GM18858 (cell line): Measurements from ENCODE around the gene STK25.
"Not testable (repeated sequence)": the region's sequence is repeated elsewhere in the genome, so short reads cannot be mapped to it uniquely, and the experiment has no call there.

ENCODE experiments used
- ATAC-seq: cut with Tn5 transposase; IDR thresholded peaks from one replicate; pipeline ENCODE4 v1.9.1; 2021; ENCODE audit not compliant: unreplicated experiment

The STK25 gene

DNA sequence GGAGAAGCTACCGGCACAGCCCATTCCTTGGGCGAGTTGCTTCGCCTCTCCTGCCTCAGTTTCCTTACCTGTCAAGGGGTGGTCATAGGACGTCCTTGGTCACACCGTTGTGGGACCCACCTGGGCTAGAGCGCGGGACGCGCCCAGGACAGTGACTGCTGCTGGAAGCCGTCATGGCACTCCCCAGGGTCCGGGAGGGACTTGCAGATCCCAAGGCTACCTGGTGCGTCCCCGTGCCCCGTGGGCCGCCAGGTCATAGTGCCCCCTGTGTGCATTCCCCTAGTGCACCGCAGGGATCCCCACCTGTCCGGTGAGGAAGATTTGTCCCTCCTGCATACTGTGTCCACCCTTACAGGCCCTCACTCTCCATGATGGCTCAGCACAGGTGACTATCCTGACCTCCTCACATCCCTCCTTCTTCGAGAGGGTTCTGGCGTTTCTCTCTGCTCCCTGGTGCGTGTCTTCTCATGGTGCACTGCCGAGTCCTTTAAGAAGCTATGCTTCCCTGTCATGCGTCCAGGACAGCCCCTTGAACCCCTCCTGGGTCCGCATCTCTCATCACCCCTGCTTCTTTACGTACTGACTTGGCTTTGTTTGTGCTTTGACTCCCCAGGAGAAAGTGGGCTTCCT lies 886 bp upstream of the STK25 start:
- no peak for ATAC-seq

DNA sequence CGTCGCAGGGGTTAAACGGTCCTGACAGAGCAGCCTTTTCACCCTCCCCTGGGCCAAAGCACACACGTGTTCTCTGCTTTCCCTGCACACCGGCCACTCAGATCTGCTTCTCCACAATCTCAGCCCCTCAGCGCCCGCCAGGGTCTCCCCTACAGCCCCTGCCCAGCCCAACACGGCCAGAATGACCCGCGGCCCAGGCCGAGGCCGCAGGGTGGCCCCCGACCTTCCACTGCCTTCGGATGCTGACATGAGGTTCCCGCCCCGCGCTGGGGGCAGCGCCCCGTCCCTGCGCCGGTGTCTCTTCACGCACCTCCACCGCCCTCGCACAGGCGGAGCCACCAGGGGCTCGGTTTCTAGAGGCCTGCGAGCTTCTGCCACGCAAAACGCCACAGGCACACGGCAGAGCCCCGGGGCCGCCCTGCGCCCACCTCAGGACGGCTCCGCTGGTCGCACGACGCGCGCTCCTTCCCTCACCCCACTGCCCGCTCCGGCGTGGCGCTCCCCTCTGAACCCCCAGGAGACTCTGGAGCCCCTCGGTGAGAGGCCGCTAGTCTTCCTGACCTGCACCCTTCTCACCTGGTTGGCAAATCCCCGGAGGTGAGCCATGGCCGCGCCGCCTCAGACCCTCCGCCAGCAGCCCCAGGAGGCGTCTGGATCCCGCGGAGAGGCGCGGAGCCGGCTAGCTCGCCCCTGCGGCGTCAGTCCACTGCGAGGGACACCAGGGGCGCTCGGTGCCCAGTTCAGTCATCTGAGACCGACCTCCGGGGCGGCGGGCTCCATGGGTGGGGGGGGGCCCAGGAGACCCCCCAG lies 749 bp downstream of the STK25 start:
- no peak for ATAC-seq

DNA sequence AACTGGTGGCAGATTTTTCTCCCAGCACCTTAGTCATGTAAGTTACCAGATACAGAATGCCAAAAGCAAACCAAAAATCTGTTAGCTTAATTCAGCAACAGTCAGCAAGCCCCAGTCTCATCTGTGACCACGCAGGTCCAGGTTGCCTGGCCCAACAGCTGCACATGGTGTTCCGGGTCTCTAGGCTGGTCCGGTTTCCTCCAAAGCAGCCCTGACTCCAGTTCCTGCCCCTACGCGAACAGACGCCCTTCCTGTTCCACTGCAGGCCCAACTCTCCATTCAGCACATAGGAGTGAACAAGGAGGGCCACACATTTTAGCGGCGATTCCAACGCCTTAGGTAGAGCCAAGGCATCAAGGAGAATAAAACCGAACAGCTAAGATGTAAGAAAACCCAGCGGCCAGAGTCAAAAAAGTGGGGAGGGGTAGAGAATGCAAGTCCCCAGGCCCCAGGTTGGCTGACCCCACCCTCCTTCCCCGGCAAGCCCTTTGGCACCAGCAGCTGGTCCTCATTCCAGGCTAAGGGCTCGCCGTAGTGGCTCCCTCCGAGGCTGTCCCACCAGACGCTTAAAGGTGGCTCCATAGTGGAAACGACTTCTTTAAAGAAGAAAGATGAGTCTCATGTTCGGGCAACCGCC lies 1.5 kb downstream of the STK25 start:
- no peak for ATAC-seq

DNA sequence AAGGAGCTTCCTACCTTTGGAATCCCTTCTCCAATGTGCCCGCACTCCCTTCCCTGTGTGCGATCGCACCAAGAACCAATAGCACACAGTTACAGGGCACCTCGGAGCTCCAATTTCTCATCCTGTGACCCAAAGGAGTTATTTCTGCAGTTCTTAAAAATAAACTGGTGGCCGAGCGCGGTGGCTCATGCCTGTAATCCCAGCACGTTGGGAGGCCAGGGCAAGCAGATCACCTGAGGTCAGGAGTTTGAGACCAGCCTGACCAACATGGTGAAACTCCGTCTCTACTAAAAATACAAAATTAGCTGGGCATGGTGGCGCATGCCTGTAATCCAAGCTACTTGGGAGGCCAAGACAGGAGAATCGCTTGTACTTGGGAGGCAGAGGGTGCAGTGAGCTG lies 2.1 kb downstream of the STK25 start:
- ATAC-seq: not testable (repeated sequence)

DNA sequence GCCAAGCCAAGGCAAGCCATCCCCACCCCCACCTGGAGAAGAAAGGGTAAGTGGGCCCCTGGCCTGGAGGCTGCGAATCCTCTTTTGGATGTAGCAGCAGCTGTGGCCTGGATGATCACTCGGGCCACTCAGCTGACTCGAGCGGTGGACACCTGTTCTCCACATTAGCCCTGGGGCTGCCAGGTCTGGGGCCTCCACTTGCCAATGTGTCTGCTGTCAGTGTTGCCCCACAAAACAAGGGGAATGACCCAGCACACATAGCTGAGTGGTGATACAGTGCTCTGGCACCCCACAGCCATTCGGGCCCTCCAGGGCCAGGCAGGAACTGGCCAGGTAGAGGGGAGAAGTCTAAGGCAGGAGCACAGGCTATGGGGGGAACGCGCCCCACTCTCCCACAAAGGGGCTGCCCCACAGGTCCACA lies 2.6 kb downstream of the STK25 start:
- no peak for ATAC-seq

DNA sequence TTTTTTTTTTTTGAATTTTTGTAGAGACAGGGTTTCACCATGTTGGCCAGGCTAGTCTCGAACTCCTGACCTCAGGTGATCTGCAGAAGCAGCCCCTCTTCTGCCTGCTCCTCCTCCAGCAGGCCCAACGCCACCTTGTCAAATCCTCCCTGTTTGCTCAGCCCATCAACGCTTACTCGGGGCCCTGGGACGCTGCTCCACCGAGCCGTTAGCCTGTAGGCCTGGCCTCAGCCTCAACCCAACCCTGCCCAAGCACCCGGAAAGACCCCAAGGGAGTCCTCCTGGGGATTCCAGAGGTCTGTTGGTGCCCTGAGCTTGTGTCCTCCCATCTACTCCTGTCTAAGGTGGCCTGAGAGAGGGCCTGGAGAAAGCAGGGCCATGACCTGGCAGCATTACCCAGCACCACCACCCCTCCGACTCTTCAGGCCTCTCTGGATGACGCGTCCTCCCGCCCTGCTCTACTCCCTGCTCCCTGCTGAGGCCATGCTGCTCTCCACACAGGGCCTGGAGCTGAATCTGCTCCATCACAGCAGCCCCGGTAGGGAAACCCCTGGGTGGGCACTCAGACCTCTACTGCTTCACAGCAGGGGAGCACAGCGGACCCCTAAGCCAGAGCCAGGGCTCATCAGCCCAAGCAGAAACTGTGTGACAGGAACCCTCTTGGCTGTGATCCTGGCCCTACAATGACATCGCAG lies 3.2 kb downstream of the STK25 start:
- no peak for ATAC-seq

DNA sequence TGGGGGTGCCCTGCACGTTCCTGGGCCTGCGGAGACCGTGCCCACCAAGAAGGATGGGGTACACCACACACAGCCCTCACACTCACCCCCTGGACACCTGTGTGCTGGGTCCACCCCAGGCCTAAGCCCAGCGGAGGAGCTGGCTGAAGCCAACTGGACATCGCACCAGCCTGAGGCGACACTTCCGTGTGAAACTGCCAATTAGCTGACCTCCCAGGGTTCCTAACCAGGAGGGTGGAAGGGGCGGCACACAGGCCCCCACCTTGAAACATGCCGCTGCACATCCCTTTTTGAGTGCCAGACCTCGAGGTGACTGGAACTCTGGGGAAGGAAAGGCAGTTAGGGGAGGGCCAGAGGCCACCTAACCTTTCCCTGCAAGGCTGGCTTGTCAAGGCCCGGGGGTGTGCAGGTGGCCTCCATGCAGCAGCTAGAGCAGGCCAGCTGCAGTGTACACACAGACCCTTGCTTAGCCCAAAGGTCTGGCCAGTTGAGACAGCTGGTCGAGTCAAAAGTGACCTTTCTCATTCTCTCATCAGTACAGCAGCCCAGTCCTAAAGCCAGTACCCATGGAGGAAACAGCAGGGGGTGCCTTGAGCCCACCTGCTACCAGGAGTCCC lies 4.5 kb downstream of the STK25 start:
- ATAC-seq: no peak

DNA sequence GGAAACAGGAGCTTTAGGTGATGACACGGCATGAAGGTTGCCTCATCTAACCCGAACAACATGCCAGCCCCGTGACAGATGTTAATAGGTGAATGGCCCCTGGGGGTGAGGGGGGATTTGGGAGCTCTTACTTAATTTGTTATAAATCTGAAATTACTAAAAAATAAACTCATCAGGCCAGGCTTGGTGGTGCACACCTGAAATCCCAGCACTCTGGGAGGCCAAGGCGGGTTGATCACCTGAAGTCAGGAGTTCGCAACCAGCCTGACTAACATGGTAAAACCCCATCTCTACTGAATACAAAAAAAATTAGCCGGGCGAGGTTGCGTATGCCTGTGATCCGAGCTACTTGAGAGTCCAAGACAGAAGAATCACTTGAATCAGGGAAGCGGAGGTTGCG lies 6.1 kb downstream of the STK25 start:
- ATAC-seq: no peak

DNA sequence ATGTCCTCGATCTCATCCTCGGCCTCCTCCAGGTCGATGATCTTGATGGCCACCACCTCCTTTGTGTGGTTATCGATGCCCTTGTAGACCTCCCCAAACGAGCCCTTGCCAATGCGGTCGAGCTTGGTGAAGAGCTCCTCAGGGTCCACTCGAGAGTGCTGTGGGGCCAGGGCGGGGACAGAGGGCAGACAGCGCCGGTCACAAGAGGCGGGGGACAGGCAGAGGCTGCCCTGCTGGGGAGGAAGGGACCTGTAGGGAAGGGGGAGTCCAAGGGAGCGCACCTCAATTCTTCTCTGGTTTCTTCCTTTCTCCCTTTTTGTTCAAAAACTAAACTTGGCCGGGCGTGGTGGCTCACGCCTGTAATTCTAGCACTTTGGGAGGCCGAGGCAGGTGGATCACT lies 6.8 kb downstream of the STK25 start:
- ATAC-seq: no peak

DNA sequence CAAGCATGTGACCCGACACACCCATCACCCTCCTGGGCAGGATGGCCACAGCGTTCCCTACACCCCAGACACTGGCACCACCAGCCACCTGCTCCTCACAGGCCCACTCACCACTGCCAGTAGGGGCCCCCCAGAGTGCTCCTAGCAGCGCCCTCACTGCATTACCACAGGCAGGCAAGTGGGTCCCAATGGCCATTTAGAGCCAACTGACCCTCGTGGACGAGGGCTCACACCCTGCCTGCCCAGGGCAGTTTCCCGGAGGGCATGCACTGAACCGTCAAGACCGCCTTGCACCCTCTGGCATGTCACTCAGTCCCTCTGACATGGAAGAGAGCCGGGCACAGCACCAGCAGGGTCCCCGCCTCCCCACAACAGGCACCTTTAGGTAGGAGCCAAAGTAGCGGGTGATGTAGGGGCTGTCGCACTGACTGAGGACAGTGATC lies 7.3 kb downstream of the STK25 start:
- ATAC-seq: no peak

DNA sequence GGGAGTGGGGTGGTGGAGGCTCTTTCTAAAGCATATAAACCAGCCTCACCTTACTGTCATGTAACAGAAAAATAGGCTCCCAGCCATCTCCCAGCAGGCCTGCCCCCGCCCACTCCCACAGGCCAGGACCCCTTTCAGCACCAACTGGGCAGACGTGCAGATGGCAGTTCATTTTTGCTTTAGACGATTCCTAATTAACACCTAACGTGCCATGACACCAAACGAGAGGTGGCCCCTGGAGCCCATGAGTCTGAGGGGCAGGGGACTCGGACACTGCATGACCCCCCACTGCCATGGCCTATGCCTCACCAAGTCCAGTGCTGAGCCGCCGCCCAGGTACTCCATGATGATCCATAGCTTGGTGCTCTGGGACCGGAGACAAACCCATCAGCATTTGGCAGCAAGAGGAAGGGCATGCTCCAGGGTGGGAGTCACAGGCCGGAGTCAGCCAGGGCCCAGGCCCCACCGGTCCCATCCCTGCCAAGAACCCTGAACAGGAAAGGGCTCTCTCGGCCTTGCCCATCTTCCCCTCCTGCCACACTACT lies 7.9 kb downstream of the STK25 start:
- no peak for ATAC-seq

DNA sequence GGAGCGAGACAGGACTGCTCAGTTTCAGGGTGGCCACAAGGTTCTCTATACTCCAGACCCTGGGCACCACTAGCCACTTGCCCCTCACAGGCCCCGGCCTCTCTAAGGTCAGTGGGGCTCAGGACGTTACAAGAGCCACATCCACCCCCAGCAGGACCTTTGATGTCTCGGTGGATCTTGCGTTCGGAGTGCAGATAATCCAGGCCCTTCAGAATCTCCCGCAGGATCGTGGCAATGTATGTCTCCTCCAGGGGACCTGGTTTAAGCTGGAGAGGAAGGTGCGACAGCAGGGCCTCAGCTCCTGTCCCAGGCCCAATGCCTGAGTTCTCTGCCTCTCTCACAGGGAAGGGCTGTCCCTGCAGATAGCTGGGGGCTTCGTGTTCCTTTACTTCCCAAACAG lies 8.4 kb downstream of the STK25 start:
- ATAC-seq: no peak

DNA sequence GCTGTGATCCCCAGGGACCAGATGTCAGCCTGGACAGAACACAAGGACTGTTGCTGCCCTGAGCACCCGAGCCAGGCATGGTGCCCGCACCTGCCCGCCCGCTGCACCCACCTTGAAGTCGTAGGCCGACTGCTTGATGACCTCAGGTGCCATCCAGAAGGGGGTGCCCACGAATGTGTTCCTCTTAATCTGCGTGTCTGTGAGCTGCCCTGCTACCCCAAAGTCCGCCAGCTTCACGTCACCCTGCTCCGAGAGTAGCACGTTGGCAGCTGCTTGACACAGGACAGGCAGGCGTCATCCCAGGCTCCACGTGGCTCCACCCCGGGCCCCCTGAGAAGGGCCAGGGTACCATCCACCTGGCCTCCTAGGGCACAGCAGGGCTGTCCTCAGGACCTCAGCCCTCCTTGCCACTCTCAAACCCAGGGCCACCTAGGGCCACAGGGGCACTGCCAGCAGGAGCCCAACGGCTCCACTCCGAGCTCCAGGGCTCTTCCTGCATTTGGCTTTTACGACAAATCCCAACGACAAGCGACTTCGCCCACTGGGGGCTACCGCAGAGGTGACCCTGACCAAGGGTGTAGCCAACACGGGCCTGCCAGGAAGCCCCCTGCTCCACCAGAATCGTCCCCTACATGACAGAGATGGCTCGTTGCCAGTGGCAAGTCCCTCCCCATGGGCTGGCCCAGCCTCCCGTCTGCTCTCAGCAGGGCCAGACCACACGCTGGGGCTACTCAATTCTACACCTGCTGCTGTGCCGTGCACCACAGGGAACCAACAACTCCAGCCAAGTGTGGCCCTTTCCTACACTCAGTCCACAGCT lies 9.0 kb downstream of the STK25 start:
- no peak for ATAC-seq

DNA sequence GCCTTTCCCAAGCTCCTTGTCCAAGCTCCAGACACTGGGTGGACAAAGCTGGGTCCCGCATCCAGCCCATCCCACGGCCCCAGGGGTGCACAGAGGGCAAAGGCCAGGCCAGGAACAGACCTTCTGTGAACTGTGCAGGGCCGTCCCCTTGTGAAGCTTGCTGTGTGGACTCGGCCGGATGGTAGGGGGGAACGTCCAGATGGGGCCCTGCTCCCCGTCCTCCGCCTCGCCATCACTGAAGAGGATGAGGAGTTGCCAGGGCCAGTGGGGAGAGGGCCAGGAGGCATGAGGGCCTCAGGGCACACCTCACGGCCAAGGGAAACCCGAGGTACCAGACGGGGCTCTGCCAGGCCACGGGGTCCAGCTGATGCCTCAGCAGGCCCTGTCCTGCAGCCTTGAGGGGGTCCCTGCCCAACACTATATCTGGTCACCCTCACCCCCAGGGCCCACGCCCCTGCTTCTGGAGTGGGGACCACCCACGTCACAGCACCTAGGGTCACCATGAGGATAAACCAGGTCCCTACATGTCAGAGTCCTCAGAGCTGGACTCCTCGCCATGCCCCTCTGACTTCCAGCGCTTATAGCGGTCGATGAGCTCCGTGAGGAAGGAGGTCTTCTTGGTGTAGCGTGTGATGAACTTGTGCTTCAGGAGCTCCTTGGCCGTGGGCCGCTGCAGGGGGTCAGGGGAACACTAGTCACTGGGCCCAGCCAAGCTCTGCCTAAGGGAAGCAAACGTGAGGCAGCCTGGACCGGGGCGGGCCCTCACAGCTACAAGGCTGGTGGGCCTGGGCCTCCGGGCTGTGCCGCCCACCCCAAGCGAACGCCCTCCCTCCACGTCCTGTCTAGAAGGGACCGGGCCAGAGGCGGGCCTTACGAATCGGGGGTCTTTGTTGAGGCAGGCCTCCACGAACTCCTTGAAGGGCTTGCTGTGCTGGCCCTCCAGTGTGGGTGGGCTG lies 10.0 kb downstream of the STK25 start:
- no peak for ATAC-seq

DNA sequence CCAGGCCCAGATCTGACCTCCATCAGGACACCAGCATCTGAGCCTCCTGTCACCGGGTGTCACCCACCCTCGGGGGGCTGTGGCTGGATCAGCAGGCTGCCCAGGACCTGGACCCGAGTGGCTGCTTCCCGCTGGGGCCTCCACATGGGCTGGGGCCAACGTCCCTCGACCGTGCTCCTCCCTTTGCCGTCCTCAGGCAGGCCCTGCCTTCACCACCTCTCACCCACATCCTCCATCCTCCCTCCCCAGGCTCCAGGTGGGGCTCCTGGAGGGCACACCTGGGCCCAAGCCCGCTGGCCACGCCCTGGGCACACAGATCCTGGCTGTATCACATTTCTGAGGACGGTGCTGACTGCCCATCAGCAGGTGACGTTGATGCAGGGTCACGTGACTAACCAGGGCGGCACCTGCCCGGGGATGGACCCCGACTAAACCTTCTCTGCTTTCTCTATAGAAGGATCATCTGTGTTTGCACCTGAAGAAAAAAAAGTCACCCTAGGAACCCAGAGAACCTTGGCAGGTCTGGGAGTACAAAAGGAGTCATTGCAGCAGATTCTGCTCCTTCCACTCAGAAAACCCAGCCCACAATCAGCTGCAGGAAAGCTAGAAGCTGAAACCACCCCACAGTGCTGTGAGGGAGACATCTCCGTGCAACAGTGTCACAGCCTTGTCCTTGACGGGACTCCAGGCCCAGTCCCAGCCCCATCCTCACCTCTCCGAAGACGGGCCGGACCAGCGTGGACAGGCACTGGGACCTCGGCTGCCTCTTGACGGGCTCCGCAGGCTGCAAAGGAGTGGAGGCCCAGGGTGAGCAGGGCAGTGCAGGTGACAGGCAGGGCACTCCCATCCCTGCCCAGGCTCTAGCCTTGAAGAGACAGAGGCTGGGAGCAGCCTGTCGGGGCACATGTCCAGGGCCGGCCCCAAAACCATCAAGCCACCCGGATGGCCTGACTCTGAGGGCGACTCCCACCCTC lies 11.2 kb downstream of the STK25 start:
- no peak for ATAC-seq

DNA sequence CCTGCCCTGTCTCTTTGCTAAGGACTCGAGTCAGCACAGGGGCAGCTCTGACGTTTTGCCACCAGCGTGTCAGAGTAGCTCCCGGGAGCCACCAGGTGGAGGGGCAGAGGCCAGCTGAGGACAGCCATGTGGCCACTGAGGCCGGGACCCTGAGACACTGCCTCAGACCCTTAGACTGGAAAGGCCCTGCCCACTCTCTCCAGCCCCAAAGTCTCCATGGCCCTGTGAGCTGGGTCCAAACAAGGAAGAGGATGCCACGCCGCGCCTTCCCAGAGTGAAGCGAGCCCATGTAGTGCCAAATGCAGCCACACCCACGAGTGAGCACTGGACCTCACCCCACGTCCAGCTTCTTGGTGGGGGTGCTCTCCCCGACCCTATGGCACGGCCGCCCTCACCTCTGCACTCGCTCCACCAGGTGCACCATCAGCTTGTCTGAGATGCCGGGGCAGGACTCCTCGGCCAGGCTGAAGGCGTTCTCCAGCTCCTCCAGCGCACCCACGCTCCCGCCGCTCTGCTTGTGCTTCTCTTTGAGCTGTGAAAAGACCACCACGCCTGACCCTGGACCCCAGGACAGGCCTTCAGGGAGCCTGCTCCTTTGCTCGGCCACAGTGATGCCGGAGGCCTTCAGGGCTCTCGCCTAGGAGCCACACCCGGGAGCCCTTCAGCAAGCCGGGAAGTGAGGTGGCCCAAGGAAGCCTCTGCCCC lies 12.2 kb downstream of the STK25 start:
- no peak for ATAC-seq
